RWPE2 (cell line): ENCODE results near the gene CCL7.

Experiments used
- ATAC-seq: fragments of 200-7000 bp; cut with Tn5 transposase; 3 replicates; pipeline ENCODE4 v1.9.1; 2021; ENCODE audit warnings: low read depth
- DNase-seq: peaks from one replicate; pipeline ENCODE4 v3.0.0-alpha.2; 2020; ENCODE audit warnings: low spot score
- H3K27ac ChIP-seq: fragments of 450-650 bp; 2 replicates; pipeline ENCODE4 v1.5.1; 2017; ENCODE audit warnings: mild to moderate bottlenecking; ENCODE audit not compliant: poor library complexity, severe bottlenecking
- H3K27me3 ChIP-seq: fragments of 250-450 bp; sonication (Bioruptor Pico); 2 replicates; pipeline ENCODE4 v1.5.1; 2021; ENCODE audit warnings: mild to moderate bottlenecking, moderate library complexity; ENCODE audit not compliant: insufficient read depth, poor library complexity, severe bottlenecking
- H3K36me3 ChIP-seq: fragments of 250-450 bp; sonication (Bioruptor Pico); 2 replicates; pipeline ENCODE4 v1.5.1; 2020; ENCODE audit warnings: low read depth, mild to moderate bottlenecking, moderate library complexity
- H3K4me1 ChIP-seq: fragments of 250-450 bp; sonication (Bioruptor Pico); 2 replicates; pipeline ENCODE4 v1.5.1; 2021; ENCODE audit warnings: mild to moderate bottlenecking, moderate library complexity; ENCODE audit not compliant: insufficient read depth, poor library complexity, severe bottlenecking
- H3K4me3 ChIP-seq: fragments of 250-450 bp; sonication (Bioruptor Pico); 2 replicates; pipeline ENCODE4 v1.5.1; 2021; ENCODE audit warnings: mild to moderate bottlenecking, moderate library complexity; ENCODE audit not compliant: severe bottlenecking
- H3K9me3 ChIP-seq: fragments of 250-450 bp; sonication (Bioruptor Pico); 2 replicates; pipeline ENCODE4 v1.5.1; 2021; ENCODE audit warnings: mild to moderate bottlenecking, moderate library complexity; ENCODE audit not compliant: severe bottlenecking
- TF ChIP-seq, protein P1 (sequence below): fragments of 450-650 bp; IDR thresholded peaks from one replicate; pipeline ENCODE4 v1.5.1; 2017; ENCODE audit warnings: mild to moderate bottlenecking, moderate library complexity; ENCODE audit not compliant: poor library complexity, severe bottlenecking

Gene CCL7

DNA sequence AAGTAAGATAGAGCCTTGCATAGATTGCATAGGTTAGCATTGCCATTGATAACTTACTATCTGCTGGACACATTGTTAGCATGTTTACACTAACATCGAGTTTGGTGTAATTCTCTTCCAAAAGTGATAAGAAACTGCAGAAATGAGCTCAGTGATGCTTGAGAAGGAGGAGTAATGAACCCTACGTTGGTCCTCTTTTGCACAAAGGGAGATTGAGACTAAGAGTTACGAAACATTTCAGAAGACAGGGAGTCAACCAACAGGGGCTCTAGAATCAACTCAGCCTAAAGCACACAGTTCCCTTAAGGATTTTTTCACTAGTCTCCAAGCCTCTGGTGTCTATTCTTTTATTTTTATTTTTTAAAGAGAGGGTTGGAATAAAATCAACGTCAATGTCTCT lies 6.8 kb downstream of the CCL7 start:
- Histone ChIP-seq H3K9me3 (no peaks in the 10 kb centered on the region), H3K27ac (no peak overlapping the region), H3K36me3 (no peaks in the 10 kb centered on the region), H3K4me1 (no peaks in the 10 kb centered on the region), H3K27me3 (no peaks in the 10 kb centered on the region), H3K4me3 (no peak overlapping the region)
- TF ChIP-seq, protein P1, sequence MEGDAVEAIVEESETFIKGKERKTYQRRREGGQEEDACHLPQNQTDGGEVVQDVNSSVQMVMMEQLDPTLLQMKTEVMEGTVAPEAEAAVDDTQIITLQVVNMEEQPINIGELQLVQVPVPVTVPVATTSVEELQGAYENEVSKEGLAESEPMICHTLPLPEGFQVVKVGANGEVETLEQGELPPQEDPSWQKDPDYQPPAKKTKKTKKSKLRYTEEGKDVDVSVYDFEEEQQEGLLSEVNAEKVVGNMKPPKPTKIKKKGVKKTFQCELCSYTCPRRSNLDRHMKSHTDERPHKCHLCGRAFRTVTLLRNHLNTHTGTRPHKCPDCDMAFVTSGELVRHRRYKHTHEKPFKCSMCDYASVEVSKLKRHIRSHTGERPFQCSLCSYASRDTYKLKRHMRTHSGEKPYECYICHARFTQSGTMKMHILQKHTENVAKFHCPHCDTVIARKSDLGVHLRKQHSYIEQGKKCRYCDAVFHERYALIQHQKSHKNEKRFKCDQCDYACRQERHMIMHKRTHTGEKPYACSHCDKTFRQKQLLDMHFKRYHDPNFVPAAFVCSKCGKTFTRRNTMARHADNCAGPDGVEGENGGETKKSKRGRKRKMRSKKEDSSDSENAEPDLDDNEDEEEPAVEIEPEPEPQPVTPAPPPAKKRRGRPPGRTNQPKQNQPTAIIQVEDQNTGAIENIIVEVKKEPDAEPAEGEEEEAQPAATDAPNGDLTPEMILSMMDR: no peak
- no peak for ATAC-seq
- no peak for DNase-seq

DNA sequence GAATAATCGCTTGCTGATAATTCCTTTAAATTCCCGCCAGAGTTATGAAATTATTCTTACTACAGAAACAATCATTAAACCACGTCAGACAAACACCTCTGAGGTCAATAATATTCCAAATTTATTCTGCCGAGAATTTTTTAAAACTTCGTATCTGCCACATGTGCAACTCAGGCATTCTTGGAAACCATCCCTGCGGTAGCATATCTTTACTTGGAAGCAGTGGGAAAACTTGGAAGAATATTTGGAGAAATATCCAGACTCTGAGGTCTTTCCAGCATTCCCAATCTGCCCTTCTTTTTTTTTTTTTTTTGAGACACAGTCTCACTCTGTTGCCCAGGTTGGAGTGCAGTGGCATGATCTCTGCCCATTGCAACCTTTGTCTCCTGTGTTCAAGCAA lies 13.6 kb downstream of the CCL7 start:
- Histone ChIP-seq H3K36me3 (no peaks in the 10 kb centered on the region), H3K27me3 (no peaks in the 10 kb centered on the region), H3K4me1 (no peaks in the 10 kb centered on the region), H3K27ac (no peak overlapping the region), H3K9me3 (no peaks in the 10 kb centered on the region), H3K4me3 (no peak overlapping the region)
- no peak for ATAC-seq
- TF ChIP-seq, protein P1: no peak
- no peak for DNase-seq

DNA sequence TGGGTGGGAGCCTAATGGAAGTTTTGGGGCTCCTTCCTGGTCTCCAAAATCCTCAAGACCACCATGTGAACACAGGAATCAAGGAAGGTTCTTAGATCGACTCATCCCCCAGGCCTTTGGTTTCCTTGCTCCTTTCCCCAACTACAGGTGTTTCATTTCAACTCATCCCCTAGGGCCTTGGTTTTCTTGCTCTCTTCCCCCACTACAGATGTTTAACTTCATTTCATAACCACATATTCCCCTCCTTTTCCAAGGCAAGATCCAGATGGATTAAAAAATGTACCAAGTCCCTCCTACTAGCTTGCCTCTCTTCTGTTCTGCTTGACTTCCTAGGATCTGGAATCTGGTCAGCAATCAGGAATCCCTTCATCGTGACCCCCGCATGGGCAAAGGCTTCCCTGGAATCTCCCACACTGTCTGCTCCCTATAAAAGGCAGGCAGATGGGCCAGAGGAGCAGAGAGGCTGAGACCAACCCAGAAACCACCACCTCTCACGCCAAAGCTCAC lies 15.3 kb downstream of the CCL7 start, which contains the start of gene CCL11:
TSS of gene CCL11 (plus strand) at position 457 of the 507 bp plus-strand sequence. CDS start 67 bp downstream, outside the sequence.
- no peak within 1 kb of the TSS for H3K27ac ChIP-seq
- no peaks in the 10 kb centered on the region for H3K4me1 ChIP-seq
- no peaks in the 10 kb centered on the region for H3K27me3 ChIP-seq
- DNase-seq: no peak
- TF ChIP-seq, protein P1: no peak
- H3K4me3 ChIP-seq: no peak within 1 kb of the TSS
- ATAC-seq: no peak
- H3K36me3 ChIP-seq: no peaks in the 10 kb centered on the region
- H3K9me3 ChIP-seq: no peaks in the 10 kb centered on the region

DNA sequence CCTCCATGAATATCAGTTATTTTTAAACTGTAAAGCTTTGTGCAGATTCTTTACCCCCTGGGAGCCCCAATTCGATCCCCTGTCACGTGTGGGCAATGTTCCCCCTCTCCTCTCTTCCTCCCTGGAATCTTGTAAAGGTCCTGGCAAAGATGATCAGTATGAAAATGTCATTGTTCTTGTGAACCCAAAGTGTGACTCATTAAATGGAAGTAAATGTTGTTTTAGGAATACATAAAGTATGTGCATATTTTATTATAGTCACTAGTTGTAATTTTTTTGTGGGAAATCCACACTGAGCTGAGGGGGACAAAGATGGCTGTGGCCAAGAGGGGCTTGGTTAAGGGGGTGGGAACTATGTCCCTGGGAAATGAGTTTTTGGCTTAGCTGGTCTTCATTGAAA lies 17.9 kb downstream of the CCL7 start:
- no peaks in the 10 kb centered on the region for H3K9me3 ChIP-seq
- H3K36me3 ChIP-seq: no peaks in the 10 kb centered on the region
- H3K27ac ChIP-seq: no peak overlapping the region
- TF ChIP-seq, protein P1: no peak
- DNase-seq (no peak), ATAC-seq (no peak)
- H3K4me1 ChIP-seq: no peaks in the 10 kb centered on the region
- no peaks in the 10 kb centered on the region for H3K27me3 ChIP-seq
- no peak overlapping the region for H3K4me3 ChIP-seq

DNA sequence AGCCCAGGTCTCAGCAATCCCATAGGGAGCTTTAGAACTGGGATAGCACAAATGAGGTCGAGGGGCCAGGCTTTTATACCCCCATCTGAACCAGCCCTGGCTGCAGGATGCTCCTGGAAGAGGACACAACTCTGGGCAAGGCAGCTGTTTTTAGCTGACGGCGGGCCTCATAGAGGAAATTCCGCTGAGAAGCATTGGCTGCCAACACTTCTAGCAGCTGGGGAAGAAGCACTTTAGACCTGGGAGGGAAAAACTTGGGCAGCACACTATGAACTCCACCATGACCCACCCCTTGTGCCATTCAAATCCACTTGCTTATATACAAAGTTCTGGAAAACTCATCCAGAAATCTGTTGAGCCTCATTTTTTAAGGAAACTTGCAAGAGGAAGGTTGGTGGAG lies 20.6 kb downstream of the CCL7 start:
- Histone ChIP-seq H3K36me3 (no peaks in the 10 kb centered on the region), H3K4me1 (no peaks in the 10 kb centered on the region), H3K9me3 (no peaks in the 10 kb centered on the region), H3K27ac (no peak overlapping the region), H3K27me3 (no peaks in the 10 kb centered on the region), H3K4me3 (no peak overlapping the region)
- TF ChIP-seq, protein P1: no peak
- ATAC-seq (no peak), DNase-seq (no peak)
